Lung (tissue), 13 donors: ENCODE results near the gene MAN1B1. TPM values are rescaled to one million over a fixed set of nuclear protein-coding genes. Genes with fewer than 3 reads are reported as not detected.

Source experiments
- ATAC-seq: fragments of 200-7000 bp; cut with Tn5 transposase; one replicate; pipeline ENCODE4 v1.9.1; 2020; ENCODE audit warnings: moderate number of reproducible peaks; ENCODE audit not compliant: insufficient read depth, low FRiP score
- DNase-seq, 3 donors: peaks; one replicate each; pipeline ENCODE4 v3.0.0-alpha.2; 2013 to 2017
- H3K27ac ChIP-seq, 2 donors: one replicate each; pipeline ENCODE4 v1.5.1; 2013; ENCODE audit warnings: mild to moderate bottlenecking in 2 of 2, moderate library complexity in 2 of 2, control low read depth in 1 of 2, inconsistent platforms in 1 of 2, low read depth in 1 of 2, low read length in 1 of 2
- H3K27me3 ChIP-seq, 3 donors: one replicate each; pipeline ENCODE4 v1.5.1; 2013; ENCODE audit warnings: low read length in 2 of 3; ENCODE audit not compliant: control insufficient read depth in 3 of 3, insufficient read depth in 3 of 3
- H3K36me3 ChIP-seq, 4 donors: one replicate each; pipeline ENCODE4 v1.5.1; 2013; ENCODE audit warnings: low read length in 4 of 4, mild to moderate bottlenecking in 1 of 4, moderate library complexity in 1 of 4; ENCODE audit not compliant: control insufficient read depth in 4 of 4, insufficient read depth in 4 of 4
- H3K4me1 ChIP-seq, 5 donors: one replicate each; pipeline ENCODE4 v1.5.1; 2013; ENCODE audit warnings: low read length in 5 of 5, mild to moderate bottlenecking in 2 of 5, moderate library complexity in 1 of 5; ENCODE audit not compliant: control insufficient read depth in 5 of 5, insufficient read depth in 5 of 5
- H3K4me3 ChIP-seq: one replicate; pipeline ENCODE4 v1.5.1; 2013; ENCODE audit warnings: mild to moderate bottlenecking, control low read depth, moderate library complexity
- H3K9ac ChIP-seq, 2 donors: one replicate each; pipeline ENCODE4 v1.5.1; 2013; ENCODE audit warnings: low read length in 2 of 2, control low read depth in 1 of 2; ENCODE audit not compliant: insufficient read depth in 1 of 2
- H3K9me3 ChIP-seq, 4 donors: one replicate each; pipeline ENCODE4 v1.5.1; 2013; ENCODE audit warnings: low read length in 3 of 4, mild to moderate bottlenecking in 1 of 4, moderate library complexity in 1 of 4; ENCODE audit not compliant: control insufficient read depth in 4 of 4, insufficient read depth in 3 of 4
- CTCF ChIP-seq: IDR thresholded peaks from 2 replicates; pipeline ENCODE4 v1.5.1; 2012; ENCODE audit warnings: mild to moderate bottlenecking; ENCODE audit errors: control extremely low read depth, extremely low read depth
- WGBS, 2 donors: extraction: QIAGEN DNeasy Blood & Tissue Kit; methylation state at CpG; one replicate each; pipeline ENCODE4 v1.1.7; 2013; 5-methylcytosine and 5-hydroxymethylcytosine counted together
- polyA plus RNA-seq, 2 donors: library from polyadenylated mRNA; stranded (reverse); fragments of 200-250 nt; gene quantifications; one replicate each; pipeline ENCODE4 v1.2.1, GENCODE V29; 2013
- small RNA-seq: library from RNA; depleted of rRNA; stranded (forward); fragments of <200 nt; gene quantifications from one replicate; pipeline ENCODE3, GENCODE V24; 2014; ENCODE audit warnings: low replicate concordance
- total RNA-seq, 2 donors: library from RNA; depleted of rRNA in 1 of 2; stranded (reverse); fragments of >200 nt in 1 of 2; gene quantifications; one replicate each; pipeline ENCODE4 v1.2.1, GENCODE V29; 2014 to 2021
- donor health status: control.
- donor health status: control.
- donor health status: Bipolar disorder and iron deficiency.
- donor health status: healthy.
- donor health status: DM: yes; HTN: yes; CAD: no.

The MAN1B1 gene
- total and polyA plus RNA-seq, 4 donors: 40.3 to 70.9 (median 56.8) TPM

- DNase-seq: no peak
- no peaks in the 10 kb centered on the region for H3K36me3 ChIP-seq
- no peak for TF ChIP-seq CTCF
- H3K27me3 ChIP-seq: peaks cover 3 to 67% (median 38%) of the 10 kb centered on the region in 3 donors
- H3K9ac ChIP-seq: no peak overlapping the region
- ATAC-seq: no peak
- H3K4me3 ChIP-seq: no peak overlapping the region
- peaks cover 0 to 5% (median 0%) of the 10 kb centered on the region in 5 donors for H3K4me1 ChIP-seq
- 3 to 5% methylated on average over 56 to 65 of the region's 65 CpGs for WGBS, 2 donors
- peaks cover 0 to 3% (median 0%) of the 10 kb centered on the region in 4 donors for H3K9me3 ChIP-seq
- H3K27ac ChIP-seq: no peak overlapping the region
Observed at GRCh38 chr9:137156567-137157375, 70.0 kb downstream of the MAN1B1 start.

GRCh38 chr9:137157618-137158415 lies 71.0 kb downstream of the MAN1B1 start:
- 67% methylated on average over 19 of the region's 19 CpGs for WGBS, 2 donors
- Histone ChIP-seq H3K9ac (no peak overlapping the region), H3K4me1 (peaks cover 0 to 5% (median 0%) of the 10 kb centered on the region in 5 donors), H3K36me3 (no peaks in the 10 kb centered on the region), H3K27me3 (peaks cover 3 to 74% (median 38%) of the 10 kb centered on the region in 3 donors), H3K27ac (no peak overlapping the region), H3K9me3 (peaks cover 0 to 3% (median 0%) of the 10 kb centered on the region in 4 donors), H3K4me3 (no peak overlapping the region)
- DNase-seq (no peak), ATAC-seq (no peak)
- no peak for TF ChIP-seq CTCF

- TF ChIP-seq CTCF: no peak
- H3K36me3 ChIP-seq: no peaks in the 10 kb centered on the region
- peaks cover 3 to 69% (median 36%) of the 10 kb centered on the region in 3 donors for H3K27me3 ChIP-seq
- H3K4me3 ChIP-seq: no peak overlapping the region
- H3K9ac ChIP-seq: no peak overlapping the region
- ATAC-seq (no peak), DNase-seq (no peak)
- H3K27ac ChIP-seq: no peak overlapping the region
- peaks cover 0 to 3% (median 0%) of the 10 kb centered on the region in 4 donors for H3K9me3 ChIP-seq
- WGBS, 2 donors: 25 to 29% methylated on average over 4 of the region's 4 CpGs
- H3K4me1 ChIP-seq: peaks cover 0 to 7% (median 0%) of the 10 kb centered on the region in 5 donors
Observed at GRCh38 chr9:137158625-137159024, 71.8 kb downstream of the MAN1B1 start.

Small RNA genes within 50 kb of the gene (small RNA-seq; reads per million reads assigned to genes)
- gene RF00153: not detected

Other genes starting within 250 kb of the MAN1B1 start
Only the 30 nearest of the 36 such genes appear.
- 100 to 1,000 TPM in 1 of 2 donors, 10 to 100 TPM in 1; 56.6 to 118 TPM for gene FBXW5, start 142.2 kb upstream of the MAN1B1 start, total RNA-seq
- gene FBXW5, start 142.2 kb upstream of the MAN1B1 start, polyA plus RNA-seq: 100 to 1,000 TPM in 1 of 2 donors, 10 to 100 TPM in 1; 89.1 to 109 TPM
- gene C8G, start 141.7 kb upstream of the MAN1B1 start, total RNA-seq: 1 to 10 TPM in 1 of 2 donors, not detected in 1; 2.1 TPM
- gene C8G, start 141.7 kb upstream of the MAN1B1 start, polyA plus RNA-seq: 1 to 10 TPM in 1 of 2 donors, under 1 TPM in 1; 0.90 to 1.4 TPM
- gene LCN12, start 134.7 kb upstream of the MAN1B1 start, total RNA-seq: 1 to 10 TPM; 4.1 to 6.3 TPM
- gene LCN12, start 134.7 kb upstream of the MAN1B1 start, polyA plus RNA-seq: 1 to 10 TPM in 1 of 2 donors, under 1 TPM in 1; 0.35 to 2.4 TPM
- 100 to 1,000 TPM in 1 of 2 donors, 10 to 100 TPM in 1; 29.5 to 159 TPM for gene PTGDS, start 109.5 kb upstream of the MAN1B1 start, total RNA-seq
- gene PTGDS, start 109.5 kb upstream of the MAN1B1 start, polyA plus RNA-seq: 100 to 1,000 TPM in 1 of 2 donors, 10 to 100 TPM in 1; 19.4 to 158 TPM
- gene LCNL1, start 104.0 kb upstream of the MAN1B1 start, total RNA-seq: 1 to 10 TPM in 1 of 2 donors, under 1 TPM in 1; 0.28 to 2.5 TPM
- 1 to 10 TPM in 1 of 2 donors, under 1 TPM in 1; 0.15 to 2.7 TPM for gene LCNL1, start 104.0 kb upstream of the MAN1B1 start, polyA plus RNA-seq
- gene PAXX, start 94.6 kb upstream of the MAN1B1 start, total RNA-seq: 10 to 100 TPM; 16.6 to 58.1 TPM
- gene PAXX, start 94.6 kb upstream of the MAN1B1 start, polyA plus RNA-seq: 100 to 1,000 TPM in 1 of 2 donors, 10 to 100 TPM in 1; 60.7 to 172 TPM
- gene CLIC3, start 90.4 kb upstream of the MAN1B1 start, total RNA-seq: 100 to 1,000 TPM in 1 of 2 donors, 10 to 100 TPM in 1; 72.0 to 115 TPM
- 10 to 100 TPM; 17.2 to 90.2 TPM for gene CLIC3, start 90.4 kb upstream of the MAN1B1 start, polyA plus RNA-seq
- gene ABCA2, start 58.7 kb upstream of the MAN1B1 start, total RNA-seq: 10 to 100 TPM; 13.4 to 39.0 TPM
- gene ABCA2, start 58.7 kb upstream of the MAN1B1 start, polyA plus RNA-seq: 10 to 100 TPM; 14.8 to 18.1 TPM
- gene FUT7, start 54.9 kb upstream of the MAN1B1 start, total RNA-seq: 1 to 10 TPM in 1 of 2 donors, under 1 TPM in 1; 0.37 to 1.0 TPM
- gene FUT7, start 54.9 kb upstream of the MAN1B1 start, polyA plus RNA-seq: 1 to 10 TPM in 1 of 2 donors, under 1 TPM in 1; 0.45 to 5.5 TPM
- 10 to 100 TPM; 28.7 to 99.3 TPM for gene NPDC1, start 40.8 kb upstream of the MAN1B1 start, total RNA-seq
- gene NPDC1, start 40.8 kb upstream of the MAN1B1 start, polyA plus RNA-seq: 10 to 100 TPM; 49.0 to 87.5 TPM
- gene ENTPD2, start 32.9 kb upstream of the MAN1B1 start, total RNA-seq: 1 to 10 TPM; 1.8 to 3.2 TPM
- gene ENTPD2, start 32.9 kb upstream of the MAN1B1 start, polyA plus RNA-seq: under 1 TPM; 0.39 to 0.53 TPM
- gene SAPCD2, start 16.4 kb upstream of the MAN1B1 start, total RNA-seq: 1 to 10 TPM; 1.4 to 1.7 TPM
- 1 to 10 TPM; 1.3 to 2.1 TPM for gene SAPCD2, start 16.4 kb upstream of the MAN1B1 start, polyA plus RNA-seq
- 10 to 100 TPM; 12.2 to 35.5 TPM for gene UAP1L1, start 9.5 kb upstream of the MAN1B1 start, total RNA-seq
- gene UAP1L1, start 9.5 kb upstream of the MAN1B1 start, polyA plus RNA-seq: 10 to 100 TPM; 14.5 to 19.7 TPM
- gene DPP7, start 27.7 kb downstream of the MAN1B1 start, total RNA-seq: 100 to 1,000 TPM in 1 of 2 donors, 10 to 100 TPM in 1; 48.0 to 236 TPM
- 100 to 1,000 TPM; 220 to 436 TPM for gene DPP7, start 27.7 kb downstream of the MAN1B1 start, polyA plus RNA-seq
- under 1 TPM; 0.06 to 0.49 TPM for gene GRIN1, start 52.2 kb downstream of the MAN1B1 start, total RNA-seq
- under 1 TPM; 0.18 to 0.51 TPM for gene GRIN1, start 52.2 kb downstream of the MAN1B1 start, polyA plus RNA-seq
- gene LRRC26, start 83.1 kb downstream of the MAN1B1 start, total RNA-seq: 1 to 10 TPM in 1 of 2 donors, under 1 TPM in 1; 0.77 to 5.2 TPM
- under 1 TPM; 0.12 to 0.37 TPM for gene LRRC26, start 83.1 kb downstream of the MAN1B1 start, polyA plus RNA-seq
- not detected for gene TMEM210, start 85.1 kb downstream of the MAN1B1 start, total RNA-seq
- not detected for gene TMEM210, start 85.1 kb downstream of the MAN1B1 start, polyA plus RNA-seq
- 10 to 100 TPM; 31.9 to 60.9 TPM for gene ANAPC2, start 101.6 kb downstream of the MAN1B1 start, total RNA-seq
- 10 to 100 TPM; 32.3 to 50.0 TPM for gene ANAPC2, start 101.6 kb downstream of the MAN1B1 start, polyA plus RNA-seq
- gene SSNA1, start 101.7 kb downstream of the MAN1B1 start, total RNA-seq: 10 to 100 TPM; 40.8 to 87.0 TPM
- 100 to 1,000 TPM; 114 to 144 TPM for gene SSNA1, start 101.7 kb downstream of the MAN1B1 start, polyA plus RNA-seq
- 10 to 100 TPM in 1 of 2 donors, 1 to 10 TPM in 1; 8.9 to 30.6 TPM for gene TPRN, start 113.8 kb downstream of the MAN1B1 start, total RNA-seq
- 10 to 100 TPM; 12.6 to 18.3 TPM for gene TPRN, start 113.8 kb downstream of the MAN1B1 start, polyA plus RNA-seq
- 10 to 100 TPM; 26.0 to 35.8 TPM for gene TMEM203, start 118.7 kb downstream of the MAN1B1 start, total RNA-seq
- 10 to 100 TPM; 31.8 to 39.3 TPM for gene TMEM203, start 118.7 kb downstream of the MAN1B1 start, polyA plus RNA-seq
- gene NDOR1, start 118.7 kb downstream of the MAN1B1 start, total RNA-seq: 10 to 100 TPM in 1 of 2 donors, 1 to 10 TPM in 1; 4.5 to 22.0 TPM
- gene NDOR1, start 118.7 kb downstream of the MAN1B1 start, polyA plus RNA-seq: 10 to 100 TPM; 11.8 to 12.2 TPM
- 1 to 10 TPM; 1.7 to 7.5 TPM for gene RNF208, start 135.3 kb downstream of the MAN1B1 start, total RNA-seq
- 10 to 100 TPM in 1 of 2 donors, 1 to 10 TPM in 1; 3.1 to 12.0 TPM for gene RNF208, start 135.3 kb downstream of the MAN1B1 start, polyA plus RNA-seq
- gene CYSRT1, start 138.2 kb downstream of the MAN1B1 start, total RNA-seq: under 1 TPM in 1 of 2 donors, not detected in 1; 0.92 TPM
- gene CYSRT1, start 138.2 kb downstream of the MAN1B1 start, polyA plus RNA-seq: 1 to 10 TPM in 1 of 2 donors, under 1 TPM in 1; 0.70 to 2.7 TPM
- gene RNF224, start 140.5 kb downstream of the MAN1B1 start, total RNA-seq: 1 to 10 TPM in 1 of 2 donors, under 1 TPM in 1; 0.52 to 1.1 TPM
- 1 to 10 TPM in 1 of 2 donors, under 1 TPM in 1; 0.24 to 1.1 TPM for gene RNF224, start 140.5 kb downstream of the MAN1B1 start, polyA plus RNA-seq
- gene SLC34A3, start 143.9 kb downstream of the MAN1B1 start, total RNA-seq: under 1 TPM in 1 of 2 donors, not detected in 1; 0.65 TPM
- gene SLC34A3, start 143.9 kb downstream of the MAN1B1 start, polyA plus RNA-seq: under 1 TPM; 0.03 to 0.12 TPM
- gene TUBB4B, start 154.3 kb downstream of the MAN1B1 start, total RNA-seq: 100 to 1,000 TPM; 163 to 505 TPM
- gene TUBB4B, start 154.3 kb downstream of the MAN1B1 start, polyA plus RNA-seq: 100 to 1,000 TPM; 326 to 338 TPM
- not detected for gene STPG3, start 164.3 kb downstream of the MAN1B1 start, total RNA-seq
- under 1 TPM in 1 of 2 donors, not detected in 1; 0.18 TPM for gene STPG3, start 164.3 kb downstream of the MAN1B1 start, polyA plus RNA-seq
- gene NELFB, start 168.3 kb downstream of the MAN1B1 start, total RNA-seq: 10 to 100 TPM; 30.4 to 56.2 TPM
- 10 to 100 TPM; 37.3 to 51.1 TPM for gene NELFB, start 168.3 kb downstream of the MAN1B1 start, polyA plus RNA-seq
- 10 to 100 TPM; 12.1 to 42.5 TPM for gene TOR4A, start 190.7 kb downstream of the MAN1B1 start, total RNA-seq
- 10 to 100 TPM in 1 of 2 donors, 1 to 10 TPM in 1; 9.6 to 29.2 TPM for gene TOR4A, start 190.7 kb downstream of the MAN1B1 start, polyA plus RNA-seq